SJCRH30 (cell line): Measurements from ENCODE around the gene NGF. TPM values are rescaled to one million over a fixed set of nuclear protein-coding genes. Genes with fewer than 3 reads are reported as not detected.

Experiments used
- DNase-seq, 2 experiments: peaks; one replicate each; pipeline ENCODE4 v3.0.0-alpha.2; 2015 to 2020
- H3K27ac ChIP-seq: fragments of 250-450 bp; sonication (Bioruptor Pico); 2 replicates; pipeline ENCODE4 v1.5.1; 2020; ENCODE audit warnings: mild to moderate bottlenecking, moderate library complexity
- H3K27me3 ChIP-seq: fragments of 250-450 bp; sonication (Bioruptor Pico); 2 replicates; pipeline ENCODE4 v1.5.1; 2020; ENCODE audit warnings: mild to moderate bottlenecking, moderate library complexity
- H3K36me3 ChIP-seq: fragments of 250-450 bp; sonication (Bioruptor Pico); 2 replicates; pipeline ENCODE4 v1.5.1; 2020; ENCODE audit warnings: mild to moderate bottlenecking, moderate library complexity
- H3K4me1 ChIP-seq: fragments of 250-450 bp; sonication (Bioruptor Pico); 2 replicates; pipeline ENCODE4 v1.5.1; 2020; ENCODE audit warnings: mild to moderate bottlenecking, moderate library complexity
- H3K4me3 ChIP-seq: fragments of 250-450 bp; sonication (Bioruptor Pico); 2 replicates; pipeline ENCODE4 v1.5.1; 2020; ENCODE audit warnings: mild to moderate bottlenecking, moderate library complexity
- H3K9me3 ChIP-seq: fragments of 250-450 bp; sonication (Bioruptor Pico); replicated peaks from 2 replicates; pipeline ENCODE4 v1.5.1; 2020; ENCODE audit warnings: mild to moderate bottlenecking, moderate library complexity
- total RNA-seq: library from RNA; depleted of rRNA; stranded (reverse); fragments of >200 nt; shearing (Covaris generic); gene quantifications from 2 replicates; pipeline ENCODE4 v1.2.3, GENCODE V29; 2014

NGF gene
- total RNA-seq, 1 experiment from 2014 or later, result 0.32 TPM

GRCh38 chr1:115351143-115351542 lies 13.1 kb upstream of the NGF start:
- no peak overlapping the region for H3K4me3 ChIP-seq
- H3K27ac ChIP-seq, result no peak overlapping the region
- no peaks in the 10 kb centered on the region for H3K9me3 ChIP-seq
- no peaks in the 10 kb centered on the region for H3K4me1 ChIP-seq
- no peak for DNase-seq
- no peaks in the 10 kb centered on the region for H3K27me3 ChIP-seq
- no peaks in the 10 kb centered on the region for H3K36me3 ChIP-seq

DNA sequence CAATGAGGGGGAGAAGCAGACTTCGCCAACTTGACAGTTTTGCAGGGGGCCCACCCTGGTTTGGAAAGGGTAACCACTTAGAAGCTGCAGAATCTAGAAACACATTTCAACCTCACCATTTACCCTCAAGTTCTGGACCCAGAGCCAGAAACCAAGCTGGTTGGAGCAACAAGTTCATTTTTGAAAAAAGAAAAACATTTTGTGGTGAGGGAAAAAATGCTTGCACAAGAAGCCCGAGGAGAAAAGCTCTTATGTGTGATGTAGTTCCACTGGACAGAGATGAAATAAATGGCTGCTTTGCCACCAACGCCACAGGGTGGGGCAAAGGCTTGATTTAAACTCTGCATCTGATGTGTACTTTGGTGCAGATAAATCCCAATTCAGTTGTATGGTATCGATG lies 10.6 kb upstream of the NGF start:
- H3K27ac ChIP-seq, result no peak overlapping the region
- H3K36me3 ChIP-seq, result no peaks in the 10 kb centered on the region
- no peaks in the 10 kb centered on the region; the same call in 1 of the 2 replicates for H3K4me1 ChIP-seq
- DNase-seq, result no peak
- H3K27me3 ChIP-seq, result no peaks in the 10 kb centered on the region
- no peak overlapping the region for H3K4me3 ChIP-seq
- H3K9me3 ChIP-seq, result no peaks in the 10 kb centered on the region

DNA sequence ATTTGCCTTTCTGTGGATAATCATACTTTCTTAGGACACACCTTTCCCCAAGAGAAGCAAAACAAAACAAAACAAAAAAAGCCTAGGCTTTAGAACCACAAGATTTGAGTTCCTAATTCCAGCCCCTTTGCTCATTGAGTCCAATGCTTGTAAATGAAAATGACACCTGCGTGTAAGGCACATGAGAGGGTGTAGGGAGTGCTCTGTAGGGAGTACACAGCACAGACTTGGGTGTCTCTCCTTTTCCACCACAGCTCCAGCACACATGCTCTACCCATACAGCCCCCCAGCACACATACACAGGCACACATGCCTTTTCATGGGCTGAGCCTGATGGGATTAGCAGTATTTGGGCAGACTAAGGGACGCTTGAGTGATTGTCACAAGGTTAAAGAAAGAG lies 9.2 kb upstream of the NGF start:
- no peaks in the 10 kb centered on the region for H3K9me3 ChIP-seq
- H3K36me3 ChIP-seq, result no peaks in the 10 kb centered on the region
- H3K4me3 ChIP-seq, result no peak overlapping the region
- DNase-seq, result no peak
- peaks cover 4% of the 10 kb centered on the region; the same call in 1 of the 2 replicates for H3K4me1 ChIP-seq
- no peak overlapping the region for H3K27ac ChIP-seq
- no peaks in the 10 kb centered on the region for H3K27me3 ChIP-seq

- no peaks in the 10 kb centered on the region for H3K9me3 ChIP-seq
- H3K4me1 ChIP-seq, result peaks cover 4% of the 10 kb centered on the region; the same call in 1 of the 2 replicates
- peak; percentile 76 to 79 for DNase-seq
- H3K27me3 ChIP-seq, result no peaks in the 10 kb centered on the region
- H3K4me3 ChIP-seq, result no peak overlapping the region
- no peaks in the 10 kb centered on the region for H3K36me3 ChIP-seq
- H3K27ac ChIP-seq, result no peak overlapping the region
Measured at GRCh38 chr1:115343200-115343737, 5.2 kb upstream of the NGF start.

DNA sequence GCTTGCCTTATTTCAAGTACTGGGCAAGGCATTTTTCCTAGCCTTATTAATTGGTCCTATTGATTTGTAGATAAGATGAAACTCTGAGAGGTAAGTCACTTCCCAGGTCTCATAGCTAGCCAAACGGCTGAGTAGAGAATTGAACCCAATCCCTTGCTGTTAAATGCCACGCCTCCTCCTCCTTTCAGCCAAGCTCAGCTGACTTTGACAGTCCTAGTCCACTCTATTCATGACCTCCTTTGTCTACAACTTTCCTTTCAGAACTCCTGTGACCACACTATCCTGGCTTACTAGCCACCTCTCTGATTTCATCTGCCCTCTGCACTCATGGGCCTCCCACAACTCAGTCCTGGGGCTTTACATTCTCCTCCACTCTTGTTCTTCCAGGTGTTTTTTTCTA lies 3.9 kb upstream of the NGF start:
- H3K9me3 ChIP-seq, result no peaks in the 10 kb centered on the region
- peaks cover 4% of the 10 kb centered on the region; the same call in 1 of the 2 replicates for H3K4me1 ChIP-seq
- DNase-seq, result no peak
- H3K36me3 ChIP-seq, result no peaks in the 10 kb centered on the region
- H3K27me3 ChIP-seq, result no peaks in the 10 kb centered on the region; the same call in 1 of the 2 replicates
- no peak overlapping the region for H3K27ac ChIP-seq
- H3K4me3 ChIP-seq, result no peak overlapping the region

- Histone ChIP-seq H3K4me3 (no peak overlapping the region), H3K36me3 (no peaks in the 10 kb centered on the region), H3K4me1 (peaks cover 4% of the 10 kb centered on the region; the same call in 1 of the 2 replicates), H3K9me3 (no peaks in the 10 kb centered on the region), H3K27ac (no peak overlapping the region), H3K27me3 (peaks cover 3% of the 10 kb centered on the region; the same call in 1 of the 2 replicates)
- DNase-seq, result no peak
Measured at GRCh38 chr1:115340879-115341278, 2.8 kb upstream of the NGF start.

- H3K9me3 ChIP-seq, result no peaks in the 10 kb centered on the region
- no peaks in the 10 kb centered on the region for H3K36me3 ChIP-seq
- no peak overlapping the region for H3K4me3 ChIP-seq
- H3K4me1 ChIP-seq, result peaks cover 4% of the 10 kb centered on the region; the same call in 1 of the 2 replicates
- DNase-seq, result no peak
- H3K27ac ChIP-seq, result no peak overlapping the region
- H3K27me3 ChIP-seq, result peaks cover 3% of the 10 kb centered on the region; the same call in 1 of the 2 replicates
Measured at GRCh38 chr1:115338457-115338820, 390 bp upstream of the NGF start.

DNA sequence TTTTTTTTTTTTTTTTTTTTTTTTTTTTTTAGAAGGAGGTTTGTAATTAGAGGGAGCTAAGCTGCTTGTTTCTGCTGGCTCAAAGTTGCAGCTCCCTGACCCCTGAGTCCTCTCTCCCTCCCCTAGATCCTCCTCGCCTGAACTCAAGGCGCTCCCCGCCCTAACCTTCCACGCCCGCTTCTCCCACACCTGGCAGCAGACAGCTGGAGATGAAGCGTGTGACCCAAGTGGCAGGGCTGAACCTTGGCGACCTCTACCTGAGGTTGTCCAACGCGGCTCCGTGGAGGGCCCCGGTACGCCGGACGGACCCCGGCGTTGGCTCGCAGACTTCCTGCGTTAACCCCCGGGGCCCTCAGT lies 795 bp downstream of the NGF start:
- Histone ChIP-seq H3K4me3 (peak overlapping the region; percentile 48), H3K27me3 (peaks cover 3% of the 10 kb centered on the region; the same call in 1 of the 2 replicates), H3K9me3 (no peaks in the 10 kb centered on the region), H3K4me1 (no peaks in the 10 kb centered on the region), H3K36me3 (no peaks in the 10 kb centered on the region), H3K27ac (no peak overlapping the region)
- DNase-seq, result no peak

DNA sequence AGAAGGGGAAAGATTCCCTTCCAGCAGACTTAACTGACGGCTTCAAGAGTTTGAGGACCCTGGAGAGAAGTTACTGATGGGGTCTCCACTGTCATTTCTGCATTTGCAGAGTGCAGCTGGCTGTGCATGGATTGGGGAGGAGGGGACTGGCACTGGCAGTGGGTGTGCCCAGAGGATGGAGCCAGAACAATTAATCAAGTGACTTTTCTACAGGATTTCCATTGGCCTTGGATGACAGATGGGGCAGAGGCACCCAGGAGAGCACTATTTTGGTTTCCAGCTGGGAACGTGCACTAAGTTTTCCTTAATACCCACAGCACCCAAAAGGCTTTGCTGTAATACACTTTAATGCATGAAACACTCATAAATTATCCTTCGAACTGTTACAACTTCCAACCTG lies 1.3 kb downstream of the NGF start:
- Histone ChIP-seq H3K4me1 (no peaks in the 10 kb centered on the region), H3K4me3 (no peak overlapping the region), H3K27me3 (peaks cover 3% of the 10 kb centered on the region; the same call in 1 of the 2 replicates), H3K36me3 (no peaks in the 10 kb centered on the region), H3K27ac (no peak overlapping the region), H3K9me3 (no peaks in the 10 kb centered on the region)
- no peak for DNase-seq

DNA sequence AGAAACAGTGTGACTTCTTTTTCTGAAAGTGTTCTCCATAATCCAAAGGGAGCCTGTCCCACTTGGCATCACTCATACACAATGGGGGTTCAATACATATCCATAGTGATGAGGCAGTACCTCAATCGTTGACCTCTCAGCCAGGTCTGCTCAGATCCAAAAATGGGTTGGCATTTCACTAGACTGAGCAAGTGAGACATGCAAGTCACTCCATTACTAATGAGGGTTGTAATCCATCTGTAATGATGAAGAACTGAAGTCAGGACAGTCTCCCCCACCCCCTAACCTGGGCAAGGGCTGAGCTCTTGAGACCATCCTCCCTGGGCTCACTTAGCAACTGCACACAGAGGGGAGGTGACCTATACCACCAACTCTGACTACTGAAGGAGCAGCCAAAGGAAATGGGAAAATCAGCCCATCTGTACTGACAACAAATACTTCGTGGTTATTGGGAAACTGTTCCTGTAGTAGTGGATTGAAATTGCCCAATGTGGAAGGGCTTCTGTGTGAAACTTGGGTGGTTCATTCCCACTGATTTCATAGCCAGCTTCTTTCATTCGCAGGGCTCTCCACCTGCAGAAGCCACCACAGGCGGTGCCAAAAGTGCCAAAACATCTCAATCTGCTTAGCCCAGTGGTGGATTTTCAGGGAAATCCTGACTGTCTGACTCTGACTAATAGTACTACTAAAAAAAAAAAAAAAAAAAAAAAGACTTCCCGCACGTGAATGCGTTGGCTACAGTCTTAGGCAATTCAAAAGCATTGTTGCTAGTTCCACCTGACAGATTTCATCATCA lies 5.0 kb downstream of the NGF start:
- no peaks in the 10 kb centered on the region for H3K36me3 ChIP-seq
- H3K4me1 ChIP-seq, result peaks cover 3% of the 10 kb centered on the region; the same call in 1 of the 2 replicates
- no peaks in the 10 kb centered on the region for H3K9me3 ChIP-seq
- DNase-seq, result no peak
- no peak overlapping the region for H3K27ac ChIP-seq
- peaks cover 3% of the 10 kb centered on the region; the same call in 1 of the 2 replicates for H3K27me3 ChIP-seq
- H3K4me3 ChIP-seq, result no peak overlapping the region

DNA sequence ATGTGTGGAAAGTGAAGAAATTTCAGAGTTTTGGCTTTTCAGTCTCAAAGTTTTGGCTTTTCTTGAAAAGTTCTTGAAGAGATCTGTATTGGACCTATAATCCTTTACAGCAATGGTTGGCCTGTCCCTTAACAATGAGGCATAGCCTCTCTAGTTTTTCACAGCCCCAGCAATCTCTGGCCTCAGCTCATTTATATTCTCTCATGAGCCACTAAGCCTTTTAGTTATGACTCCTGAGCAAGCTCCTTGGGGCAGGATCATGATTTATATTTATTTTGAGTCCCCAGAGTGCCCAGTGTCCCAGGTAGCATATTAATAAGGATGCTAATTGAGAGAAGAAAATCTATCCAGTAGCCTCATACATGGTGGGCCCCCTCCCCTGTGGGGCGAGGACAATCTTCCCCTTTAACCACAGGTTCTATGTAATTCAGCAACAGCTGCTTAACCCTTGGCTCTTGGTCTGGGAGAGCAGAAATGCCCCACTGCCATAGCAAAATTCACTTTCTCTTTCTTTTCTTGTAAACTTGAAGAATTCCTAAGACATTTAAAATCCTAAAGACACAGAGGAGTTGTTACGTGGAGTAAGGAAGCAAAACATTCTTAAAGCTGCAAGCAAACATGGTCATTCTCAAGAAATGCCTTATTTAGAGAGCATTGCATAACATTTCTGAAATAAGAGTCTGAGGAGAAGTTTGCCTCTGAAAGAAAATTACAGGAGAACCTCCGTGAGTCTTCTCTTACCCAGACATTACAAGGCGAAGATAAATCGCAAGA lies 6.3 kb downstream of the NGF start:
- Histone ChIP-seq H3K36me3 (no peaks in the 10 kb centered on the region), H3K9me3 (no peaks in the 10 kb centered on the region), H3K27ac (no peak overlapping the region), H3K27me3 (peaks cover 3% of the 10 kb centered on the region; the same call in 1 of the 2 replicates), H3K4me3 (no peak overlapping the region), H3K4me1 (peaks cover 3% of the 10 kb centered on the region; the same call in 1 of the 2 replicates)
- peak in 1 of 2 experiments; percentile 19 for DNase-seq

- Histone ChIP-seq H3K27me3 (no peaks in the 10 kb centered on the region; the same call in 1 of the 2 replicates), H3K4me1 (peaks cover 3% of the 10 kb centered on the region; the same call in 1 of the 2 replicates), H3K27ac (no peak overlapping the region), H3K4me3 (no peak overlapping the region), H3K36me3 (no peaks in the 10 kb centered on the region), H3K9me3 (no peaks in the 10 kb centered on the region)
- no peak for DNase-seq
Measured at GRCh38 chr1:115330480-115331013, 7.5 kb downstream of the NGF start.

DNA sequence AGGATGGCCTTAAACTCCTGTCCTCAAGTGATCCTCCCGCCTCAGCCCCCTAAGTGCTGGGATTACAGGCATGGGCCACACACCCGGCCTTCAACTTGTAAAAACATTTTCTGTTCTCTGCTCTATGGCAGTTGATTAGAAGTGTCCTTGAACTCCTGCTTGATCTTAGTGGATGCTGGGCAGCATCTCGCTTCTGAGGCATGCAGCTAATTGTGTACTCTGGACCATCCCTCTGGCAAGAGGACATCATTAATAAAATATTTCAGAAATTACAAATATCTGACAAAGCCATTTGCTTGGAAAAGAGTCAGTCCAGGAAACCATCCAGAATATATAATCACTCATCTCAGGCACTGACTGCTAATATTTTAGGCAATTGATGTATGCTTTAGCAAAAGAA lies 8.1 kb downstream of the NGF start:
- Histone ChIP-seq H3K36me3 (no peaks in the 10 kb centered on the region), H3K4me1 (peaks cover 3% of the 10 kb centered on the region; the same call in 1 of the 2 replicates), H3K4me3 (no peak overlapping the region), H3K27ac (no peak overlapping the region), H3K27me3 (no peaks in the 10 kb centered on the region; the same call in 1 of the 2 replicates), H3K9me3 (no peaks in the 10 kb centered on the region)
- DNase-seq, result no peak

DNA sequence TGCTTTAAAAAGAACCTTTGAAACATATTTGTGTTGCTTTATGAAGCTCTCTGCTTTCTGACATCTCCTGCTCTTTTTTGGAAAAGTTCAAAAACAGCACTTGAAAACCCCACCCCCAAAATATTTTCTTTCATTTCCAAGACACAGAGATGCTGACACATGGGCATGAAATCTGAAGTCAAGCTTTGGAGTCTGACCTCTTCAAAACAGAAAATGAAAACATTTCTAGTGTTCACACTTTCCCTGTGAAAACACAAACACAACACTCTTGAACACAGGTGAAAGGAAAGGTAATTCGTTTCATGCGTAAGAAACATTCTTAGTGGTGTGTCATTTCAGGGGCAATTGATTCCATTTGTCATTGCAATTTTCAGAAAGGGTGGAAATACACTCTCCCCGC lies 10.8 kb downstream of the NGF start:
- no peak overlapping the region for H3K27ac ChIP-seq
- H3K36me3 ChIP-seq, result no peaks in the 10 kb centered on the region
- DNase-seq, result no peak

GRCh38 chr1:115326419-115326818 lies 11.6 kb downstream of the NGF start:
- Histone ChIP-seq H3K27me3 (no peaks in the 10 kb centered on the region), H3K4me3 (no peak overlapping the region), H3K9me3 (no peaks in the 10 kb centered on the region), H3K27ac (no peak overlapping the region), H3K4me1 (peaks cover 3% of the 10 kb centered on the region; the same call in 1 of the 2 replicates), H3K36me3 (no peaks in the 10 kb centered on the region)
- DNase-seq, result no peak

More for the DNA sequence above, 10.8 kb downstream of the NGF start:
- Histone ChIP-seq H3K4me1 (peaks cover 3% of the 10 kb centered on the region; the same call in 1 of the 2 replicates), H3K9me3 (no peaks in the 10 kb centered on the region), H3K4me3 (no peak overlapping the region), H3K27me3 (no peaks in the 10 kb centered on the region)
